ENCODE results near the gene C10orf90.
A peak's percentile ranks its signal among the peaks of the same experiment; 100 is the strongest.

The C10orf90 gene

GRCh38 chr10:126586128-126586527, 84.4 kb downstream of the C10orf90 start:
- DNase-seq: no peak

GRCh38 chr10:126585249-126586017, 85.1 kb downstream of the C10orf90 start:
- DNase-seq: no peak

GRCh38 chr10:126584836-126585235, 85.7 kb downstream of the C10orf90 start:
- no peak for DNase-seq

GRCh38 chr10:126583552-126584200, 86.8 kb downstream of the C10orf90 start:
- DNase-seq: no peak

GRCh38 chr10:126581648-126582046, 88.8 kb downstream of the C10orf90 start:
- no peak for DNase-seq

GRCh38 chr10:126580873-126581647, 89.4 kb downstream of the C10orf90 start:
- no peak for DNase-seq

GRCh38 chr10:126576336-126576735, 94.2 kb downstream of the C10orf90 start:
- DNase-seq: no peak

- no peak for DNase-seq
These were observed 99.6 kb downstream of the C10orf90 start for GRCh38 chr10:126570621-126571602.

- no peak for DNase-seq
These were observed 100.3 kb downstream of the C10orf90 start for GRCh38 chr10:126570245-126570570.

- DNase-seq: no peak
These were observed 100.8 kb downstream of the C10orf90 start for GRCh38 chr10:126569513-126570244.

- no peak for DNase-seq
These were observed 101.6 kb downstream of the C10orf90 start for GRCh38 chr10:126568809-126569385.

GRCh38 chr10:126565871-126566270, 104.6 kb downstream of the C10orf90 start:
- no peak for DNase-seq

GRCh38 chr10:126565441-126565840, 105.1 kb downstream of the C10orf90 start:
- DNase-seq: no peak

GRCh38 chr10:126564326-126564888, 106.1 kb downstream of the C10orf90 start:
- peak in 6 of 51 donors; percentile 26 to 64 (median 38) for DNase-seq

- DNase-seq: no peak
These were observed 107.1 kb downstream of the C10orf90 start for GRCh38 chr10:126563361-126563760.

GRCh38 chr10:126561921-126562680, 108.4 kb downstream of the C10orf90 start:
- peak in 2 of 51 donors; percentile 29 to 67 for DNase-seq

- DNase-seq: peak in 36 of 51 donors; percentile 21 to 90 (median 54)
These were observed 109.1 kb downstream of the C10orf90 start for GRCh38 chr10:126561294-126561920.

- no peak for DNase-seq
These were observed 111.6 kb downstream of the C10orf90 start for GRCh38 chr10:126558881-126559280.

All from hypothalamus (tissue), 51 donors.